Ishikawa (cell line): ENCODE results near the gene PIGU.

ENCODE experiments used
- CEBPB ChIP-seq: IDR thresholded peaks from 2 replicates; pipeline ENCODE4 v1.6.1; 2012
- CREB1 ChIP-seq: IDR thresholded peaks from 2 replicates; pipeline ENCODE4 v1.6.1; 2012; ENCODE audit warnings: low read depth
- EGR1 ChIP-seq: IDR thresholded peaks from 2 replicates; pipeline ENCODE4 v1.6.1; 2012
- EP300 ChIP-seq: IDR thresholded peaks from 2 replicates; pipeline ENCODE4 v1.6.1; 2012; ENCODE audit warnings: borderline replicate concordance
- FOXM1 ChIP-seq: IDR thresholded peaks from 2 replicates; pipeline ENCODE4 v1.6.1; 2012; ENCODE audit warnings: low read depth, borderline replicate concordance
- NFIC ChIP-seq: IDR thresholded peaks from 2 replicates; pipeline ENCODE4 v1.6.1; 2012
- RAD21 ChIP-seq: IDR thresholded peaks from 2 replicates; pipeline ENCODE4 v1.6.1; 2012; ENCODE audit warnings: low read depth
- TAF1 ChIP-seq: IDR thresholded peaks from 2 replicates; pipeline ENCODE4 v1.6.1; 2012; ENCODE audit warnings: low read depth, mild to moderate bottlenecking
- TCF12 ChIP-seq: IDR thresholded peaks from 2 replicates; pipeline ENCODE4 v1.6.1; 2012; ENCODE audit warnings: low read depth
- TEAD4 ChIP-seq: IDR thresholded peaks from 2 replicates; pipeline ENCODE4 v1.6.1; 2012
- YY1 ChIP-seq: IDR thresholded peaks from 2 replicates; pipeline ENCODE4 v1.6.1; 2012; ENCODE audit warnings: low read depth
- ZBTB7A ChIP-seq: IDR thresholded peaks from 2 replicates; pipeline ENCODE4 v1.6.1; 2012; ENCODE audit warnings: low read depth
- TF ChIP-seq, protein P1 (sequence below): IDR thresholded peaks from 2 replicates; pipeline ENCODE4 v1.6.1; 2012
- TF ChIP-seq, protein P2 (sequence below): IDR thresholded peaks from 2 replicates; pipeline ENCODE4 v1.6.1; 2012
- TF ChIP-seq, protein P3 (sequence below): IDR thresholded peaks from 2 replicates; pipeline ENCODE4 v1.6.1; 2012; ENCODE audit warnings: low read depth, mild to moderate bottlenecking

Gene PIGU

DNA sequence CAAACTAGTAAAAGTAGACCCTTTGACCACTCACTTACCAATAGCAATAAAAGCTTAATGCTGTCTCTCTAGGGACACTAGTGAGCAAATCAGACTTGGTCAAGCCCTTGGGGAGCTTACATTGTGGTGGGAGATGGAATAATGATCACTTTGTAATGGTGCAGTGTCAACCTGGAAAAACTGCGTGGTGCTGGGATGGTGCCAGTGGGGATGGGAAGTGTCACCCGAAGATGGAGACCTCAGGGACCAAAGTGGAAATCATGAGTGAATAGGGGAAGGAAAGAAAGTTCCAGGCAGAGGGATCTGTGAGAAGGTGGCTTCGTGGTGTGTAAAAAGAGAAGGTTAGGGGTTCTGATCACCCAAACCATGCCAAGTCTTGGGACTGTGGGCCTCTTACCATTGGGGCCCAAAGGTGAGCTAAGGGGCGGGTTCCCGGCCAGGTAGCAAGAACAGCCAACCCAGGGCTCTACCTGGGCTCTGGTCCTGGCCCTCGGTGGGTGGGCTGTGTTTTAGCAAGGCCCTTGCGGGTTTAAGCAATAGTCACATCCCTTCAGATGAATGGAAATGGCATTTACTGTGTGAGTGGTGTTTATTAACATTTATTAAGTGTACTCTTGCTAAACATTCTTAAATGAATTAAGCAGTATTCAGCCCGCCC lies 145.2 kb downstream of the PIGU start:
- TF ChIP-seq, protein P1, sequence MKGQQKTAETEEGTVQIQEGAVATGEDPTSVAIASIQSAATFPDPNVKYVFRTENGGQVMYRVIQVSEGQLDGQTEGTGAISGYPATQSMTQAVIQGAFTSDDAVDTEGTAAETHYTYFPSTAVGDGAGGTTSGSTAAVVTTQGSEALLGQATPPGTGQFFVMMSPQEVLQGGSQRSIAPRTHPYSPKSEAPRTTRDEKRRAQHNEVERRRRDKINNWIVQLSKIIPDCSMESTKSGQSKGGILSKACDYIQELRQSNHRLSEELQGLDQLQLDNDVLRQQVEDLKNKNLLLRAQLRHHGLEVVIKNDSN, result no peak
- TF ChIP-seq EGR1, result no peak
- TF ChIP-seq EP300, result no peak
- no peak for TF ChIP-seq TCF12
- TF ChIP-seq, protein P2, sequence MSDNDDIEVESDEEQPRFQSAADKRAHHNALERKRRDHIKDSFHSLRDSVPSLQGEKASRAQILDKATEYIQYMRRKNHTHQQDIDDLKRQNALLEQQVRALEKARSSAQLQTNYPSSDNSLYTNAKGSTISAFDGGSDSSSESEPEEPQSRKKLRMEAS, result no peak
- TF ChIP-seq CEBPB, result no peak
- no peak for TF ChIP-seq FOXM1
- TF ChIP-seq YY1, result no peak
- TF ChIP-seq TEAD4, result no peak

DNA sequence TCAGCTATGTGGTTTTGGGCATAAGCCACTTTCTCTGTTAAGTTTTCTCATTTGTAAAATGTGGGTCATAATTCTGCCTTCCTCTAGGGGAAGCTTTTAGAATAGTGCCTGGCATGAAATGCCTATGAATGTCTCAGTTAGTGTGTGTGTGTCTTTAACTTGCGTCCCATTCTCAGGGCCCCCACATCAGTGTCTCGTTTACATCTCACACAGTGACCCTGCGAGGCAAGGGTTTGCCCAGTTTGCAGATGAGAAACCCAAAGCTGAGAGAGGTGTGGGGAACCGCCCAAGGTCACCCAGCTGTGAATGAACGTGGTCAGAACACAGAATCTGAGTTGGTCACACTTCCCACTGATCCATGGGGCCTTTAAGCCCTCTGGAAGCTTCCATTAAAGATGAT lies 146.6 kb downstream of the PIGU start:
- no peak for TF ChIP-seq EGR1
- no peak for TF ChIP-seq EP300
- no peak for TF ChIP-seq CEBPB
- TF ChIP-seq, protein P3, sequence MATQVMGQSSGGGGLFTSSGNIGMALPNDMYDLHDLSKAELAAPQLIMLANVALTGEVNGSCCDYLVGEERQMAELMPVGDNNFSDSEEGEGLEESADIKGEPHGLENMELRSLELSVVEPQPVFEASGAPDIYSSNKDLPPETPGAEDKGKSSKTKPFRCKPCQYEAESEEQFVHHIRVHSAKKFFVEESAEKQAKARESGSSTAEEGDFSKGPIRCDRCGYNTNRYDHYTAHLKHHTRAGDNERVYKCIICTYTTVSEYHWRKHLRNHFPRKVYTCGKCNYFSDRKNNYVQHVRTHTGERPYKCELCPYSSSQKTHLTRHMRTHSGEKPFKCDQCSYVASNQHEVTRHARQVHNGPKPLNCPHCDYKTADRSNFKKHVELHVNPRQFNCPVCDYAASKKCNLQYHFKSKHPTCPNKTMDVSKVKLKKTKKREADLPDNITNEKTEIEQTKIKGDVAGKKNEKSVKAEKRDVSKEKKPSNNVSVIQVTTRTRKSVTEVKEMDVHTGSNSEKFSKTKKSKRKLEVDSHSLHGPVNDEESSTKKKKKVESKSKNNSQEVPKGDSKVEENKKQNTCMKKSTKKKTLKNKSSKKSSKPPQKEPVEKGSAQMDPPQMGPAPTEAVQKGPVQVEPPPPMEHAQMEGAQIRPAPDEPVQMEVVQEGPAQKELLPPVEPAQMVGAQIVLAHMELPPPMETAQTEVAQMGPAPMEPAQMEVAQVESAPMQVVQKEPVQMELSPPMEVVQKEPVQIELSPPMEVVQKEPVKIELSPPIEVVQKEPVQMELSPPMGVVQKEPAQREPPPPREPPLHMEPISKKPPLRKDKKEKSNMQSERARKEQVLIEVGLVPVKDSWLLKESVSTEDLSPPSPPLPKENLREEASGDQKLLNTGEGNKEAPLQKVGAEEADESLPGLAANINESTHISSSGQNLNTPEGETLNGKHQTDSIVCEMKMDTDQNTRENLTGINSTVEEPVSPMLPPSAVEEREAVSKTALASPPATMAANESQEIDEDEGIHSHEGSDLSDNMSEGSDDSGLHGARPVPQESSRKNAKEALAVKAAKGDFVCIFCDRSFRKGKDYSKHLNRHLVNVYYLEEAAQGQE, result no peak
- no peak for TF ChIP-seq FOXM1
- no peak for TF ChIP-seq TEAD4
- TF ChIP-seq RAD21, result no peak
- TF ChIP-seq TCF12, result no peak
- TF ChIP-seq, protein P1, result no peak
- TF ChIP-seq TAF1, result no peak
- no peak for TF ChIP-seq NFIC
- no peak for TF ChIP-seq YY1
- no peak for TF ChIP-seq ZBTB7A
- TF ChIP-seq CREB1, result no peak

DNA sequence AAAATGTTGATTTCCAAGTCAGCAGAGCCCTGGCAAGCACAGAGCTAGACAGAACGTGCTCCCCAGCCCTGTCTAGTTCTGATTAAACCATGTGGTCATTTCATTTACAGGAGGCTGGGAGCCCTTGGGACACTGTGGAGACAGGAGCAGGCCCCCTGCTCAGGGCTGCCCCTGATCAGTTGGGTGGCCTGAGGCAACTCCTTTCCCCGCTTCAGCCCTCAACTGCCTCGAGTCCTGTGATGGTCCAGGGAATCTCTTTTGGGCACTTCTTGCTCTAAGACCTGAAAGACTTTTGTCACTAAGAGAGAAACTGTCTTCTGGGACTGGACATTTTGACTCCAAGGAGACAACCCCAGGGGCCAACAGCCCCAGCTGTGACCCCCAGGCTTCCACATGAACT lies 147.2 kb downstream of the PIGU start:
- no peak for TF ChIP-seq CREB1
- TF ChIP-seq, protein P3, result no peak
- TF ChIP-seq ZBTB7A, result no peak
- no peak for TF ChIP-seq TCF12
- TF ChIP-seq, protein P1, result no peak
- TF ChIP-seq RAD21, result no peak
- no peak for TF ChIP-seq TEAD4
- no peak for TF ChIP-seq EGR1
- TF ChIP-seq TAF1, result no peak

DNA sequence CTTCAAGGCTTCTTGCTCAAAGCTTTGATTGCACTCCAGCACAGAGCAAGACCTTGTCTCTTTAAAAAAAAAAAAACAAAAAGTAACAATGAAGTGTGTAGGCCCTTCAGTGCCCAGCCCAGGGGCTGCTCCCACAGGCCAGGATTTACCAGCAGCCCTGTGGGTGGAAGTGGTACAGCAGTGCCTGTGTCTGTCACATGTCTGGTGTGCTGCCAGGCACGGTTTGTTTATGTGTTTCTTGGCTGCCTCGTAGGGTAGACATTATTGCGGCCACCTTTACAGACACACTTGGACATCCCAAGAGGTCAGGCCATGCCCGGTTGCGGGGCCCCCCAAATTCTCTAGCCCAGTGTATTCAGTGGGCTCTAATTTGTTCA lies 148.0 kb downstream of the PIGU start:
- no peak for TF ChIP-seq FOXM1
- no peak for TF ChIP-seq YY1
- no peak for TF ChIP-seq TEAD4
- TF ChIP-seq, protein P1, result no peak
- TF ChIP-seq EP300, result no peak
- no peak for TF ChIP-seq CEBPB
- TF ChIP-seq NFIC, result no peak
- no peak for TF ChIP-seq ZBTB7A
- no peak for TF ChIP-seq TAF1
- TF ChIP-seq TCF12, result no peak
- no peak for TF ChIP-seq EGR1
- TF ChIP-seq, protein P3, result no peak
- no peak for TF ChIP-seq CREB1
